HG02973 (cell line): ENCODE measurements around the gene STAC3.
A peak's percentile ranks its signal among the peaks of the same experiment; 100 is the strongest.

Experiments
- ATAC-seq: cut with Tn5 transposase; IDR thresholded peaks from one replicate; pipeline ENCODE4 v1.9.1; 2021; ENCODE audit warnings: moderate library complexity; ENCODE audit not compliant: unreplicated experiment

Gene STAC3

DNA sequence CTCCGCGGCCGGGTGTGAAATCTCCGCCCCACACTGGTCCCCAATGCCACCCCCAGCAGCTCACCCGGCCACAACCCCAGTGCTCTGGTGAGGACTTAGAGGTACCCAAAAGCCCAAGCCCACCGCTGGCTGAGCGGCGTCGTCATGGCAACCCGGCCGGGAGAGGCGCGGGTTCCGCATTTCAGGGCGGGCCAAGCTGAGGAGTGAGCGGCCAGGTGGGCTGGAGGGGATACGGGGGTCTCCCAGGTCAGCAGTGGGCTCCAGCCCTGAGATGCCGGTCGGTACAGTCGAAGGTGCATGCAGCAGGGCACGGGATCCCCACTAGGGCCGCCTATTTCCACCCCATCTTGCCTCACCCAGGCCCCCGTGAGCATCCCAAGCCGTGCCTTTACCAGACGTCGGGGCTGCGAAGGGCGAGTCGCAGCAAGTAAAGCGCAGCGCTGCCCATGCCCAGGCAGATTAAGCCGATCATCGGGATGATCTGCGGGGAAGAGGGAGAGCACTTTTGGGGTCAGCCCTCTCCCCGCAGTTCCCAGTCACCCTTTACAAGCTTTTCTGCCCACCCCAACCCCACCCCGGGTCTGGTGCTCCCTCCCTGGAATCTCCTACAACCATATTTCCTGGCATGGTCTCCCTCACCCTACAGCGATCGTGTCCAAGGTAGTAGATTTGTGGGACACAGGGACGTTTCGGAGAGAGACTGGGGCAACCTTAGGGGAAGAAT is 14.6 kb downstream of the STAC3 start:
- ATAC-seq = no peak

DNA sequence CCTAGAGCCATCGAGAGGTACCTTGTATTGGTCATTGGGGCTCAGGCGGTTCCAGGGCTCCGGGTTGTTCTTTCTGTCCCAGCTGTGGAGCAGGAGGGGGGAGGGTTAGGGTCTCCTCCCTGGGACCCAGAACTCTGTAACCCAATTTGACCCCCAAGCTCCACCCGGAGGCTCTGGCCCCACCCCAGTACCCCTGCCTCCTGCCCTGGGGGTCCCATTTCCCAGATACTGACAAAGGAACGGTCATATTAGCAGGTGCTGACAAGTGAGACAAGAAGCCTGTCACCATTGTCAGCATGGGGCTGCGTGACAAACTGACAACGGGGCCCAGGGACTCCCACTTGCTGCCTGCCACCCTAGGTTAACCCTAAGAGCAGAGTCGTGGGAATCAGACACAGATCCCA is 15.3 kb downstream of the STAC3 start:
- ATAC-seq = no peak

DNA sequence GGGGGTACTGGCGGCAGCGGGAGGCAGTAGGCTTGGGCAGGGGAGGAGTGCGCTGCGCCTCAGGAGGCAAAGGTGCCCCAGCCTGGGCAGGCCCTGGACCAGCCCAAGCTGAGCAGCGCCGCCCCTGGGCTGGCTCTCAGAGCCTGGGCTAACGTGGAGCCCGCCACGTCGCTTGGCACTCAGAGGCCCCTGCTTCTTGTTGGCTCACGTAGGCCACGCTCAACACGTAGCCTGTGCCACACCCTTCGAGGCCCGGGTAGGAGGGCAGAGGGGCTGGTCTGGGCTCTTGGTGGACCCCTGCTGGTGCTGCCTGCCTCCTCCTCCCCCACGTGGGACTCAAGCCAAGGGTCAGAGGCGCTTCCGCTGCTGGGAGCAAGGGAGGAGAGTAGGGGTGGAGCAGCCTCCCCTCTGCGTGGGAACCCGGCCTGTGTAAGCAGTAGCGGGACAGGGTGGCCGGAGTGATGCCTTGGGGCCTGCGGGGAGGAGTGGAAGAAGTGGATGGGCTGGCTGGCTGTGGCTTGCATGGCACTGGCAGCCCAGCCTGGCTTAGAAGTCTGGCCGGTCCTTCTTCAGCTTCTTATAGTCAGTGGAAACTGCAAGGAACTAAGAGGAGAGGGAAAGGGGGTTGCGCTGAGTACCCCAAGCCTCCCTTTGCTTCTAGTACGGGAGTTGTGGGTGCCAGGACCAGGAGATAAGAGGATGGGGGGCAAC is 15.8 kb downstream of the STAC3 start:
- no peak for ATAC-seq

DNA sequence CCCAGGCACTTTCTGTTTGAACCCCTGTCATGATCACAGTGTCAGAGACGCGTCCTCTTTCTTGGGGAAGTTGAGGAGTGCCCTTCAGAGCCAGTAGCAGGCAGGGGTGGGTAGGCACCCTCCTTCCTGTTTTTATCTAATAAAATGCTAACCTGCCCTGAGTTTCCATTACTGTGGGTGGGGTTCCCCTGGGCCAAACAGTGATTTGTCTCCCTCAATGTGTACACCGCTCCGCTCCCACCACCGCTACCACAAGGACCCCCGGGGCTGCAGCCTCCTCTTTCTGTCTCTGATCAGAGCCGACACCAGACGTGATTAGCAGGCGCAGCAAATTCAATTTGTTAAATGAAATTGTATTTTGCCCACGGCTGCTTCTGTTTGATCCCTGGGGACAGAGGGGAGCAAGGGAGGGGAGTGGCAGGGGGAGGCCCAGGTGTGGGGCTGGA is 16.4 kb downstream of the STAC3 start:
- no peak for ATAC-seq

DNA sequence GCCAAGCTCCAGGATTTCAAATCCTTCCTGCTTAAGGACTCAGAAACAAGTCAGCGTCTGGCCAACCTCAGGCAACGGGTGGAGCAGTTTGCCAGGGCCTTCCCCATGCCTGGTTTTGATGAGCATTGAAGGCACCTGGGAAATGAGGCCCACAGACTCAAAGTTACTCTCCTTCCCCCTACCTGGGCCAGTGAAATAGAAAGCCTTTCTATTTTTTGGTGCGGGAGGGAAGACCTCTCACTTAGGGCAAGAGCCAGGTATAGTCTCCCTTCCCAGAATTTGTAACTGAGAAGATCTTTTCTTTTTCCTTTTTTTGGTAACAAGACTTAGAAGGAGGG is 16.8 kb downstream of the STAC3 start:
- no peak for ATAC-seq

DNA sequence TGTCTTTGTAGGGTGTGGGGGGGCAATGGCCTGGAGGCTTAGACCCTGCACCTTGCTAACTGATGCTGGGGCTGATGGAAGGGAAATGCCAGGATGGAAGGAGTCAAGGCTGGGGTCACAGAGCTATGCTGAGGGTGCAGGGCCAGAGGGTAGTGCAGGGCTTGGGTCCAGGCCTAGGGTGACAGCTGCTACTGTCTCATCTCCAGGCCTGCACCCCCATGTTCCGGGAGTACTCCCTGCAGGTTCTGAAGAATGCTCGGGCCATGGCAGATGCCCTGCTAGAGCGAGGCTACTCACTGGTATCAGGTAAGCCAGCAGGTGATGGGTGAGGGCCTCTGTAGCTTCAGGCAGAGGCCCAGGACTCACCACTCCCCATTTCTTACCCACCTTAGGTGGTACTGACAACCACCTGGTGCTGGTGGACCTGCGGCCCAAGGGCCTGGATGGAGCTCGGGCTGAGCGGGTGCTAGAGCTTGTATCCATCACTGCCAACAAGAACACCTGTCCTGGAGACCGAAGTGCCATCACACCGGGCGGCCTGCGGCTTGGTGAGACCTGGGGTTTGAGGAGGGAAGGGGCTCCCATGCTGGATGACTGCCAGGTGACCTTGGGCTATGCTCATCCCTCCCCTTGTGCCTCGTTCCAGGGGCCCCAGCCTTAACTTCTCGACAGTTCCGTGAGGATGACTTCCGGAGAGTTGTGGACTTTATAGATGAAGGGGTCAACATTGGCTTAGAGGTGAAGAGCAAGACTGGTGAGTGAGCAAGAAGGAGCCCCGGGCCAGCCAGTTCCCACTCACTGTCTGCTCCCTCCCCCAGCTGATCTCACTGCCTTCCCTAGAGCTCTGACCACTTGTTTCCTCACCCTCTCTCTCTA is 17.4 kb downstream of the STAC3 start:
- no peak for ATAC-seq

DNA sequence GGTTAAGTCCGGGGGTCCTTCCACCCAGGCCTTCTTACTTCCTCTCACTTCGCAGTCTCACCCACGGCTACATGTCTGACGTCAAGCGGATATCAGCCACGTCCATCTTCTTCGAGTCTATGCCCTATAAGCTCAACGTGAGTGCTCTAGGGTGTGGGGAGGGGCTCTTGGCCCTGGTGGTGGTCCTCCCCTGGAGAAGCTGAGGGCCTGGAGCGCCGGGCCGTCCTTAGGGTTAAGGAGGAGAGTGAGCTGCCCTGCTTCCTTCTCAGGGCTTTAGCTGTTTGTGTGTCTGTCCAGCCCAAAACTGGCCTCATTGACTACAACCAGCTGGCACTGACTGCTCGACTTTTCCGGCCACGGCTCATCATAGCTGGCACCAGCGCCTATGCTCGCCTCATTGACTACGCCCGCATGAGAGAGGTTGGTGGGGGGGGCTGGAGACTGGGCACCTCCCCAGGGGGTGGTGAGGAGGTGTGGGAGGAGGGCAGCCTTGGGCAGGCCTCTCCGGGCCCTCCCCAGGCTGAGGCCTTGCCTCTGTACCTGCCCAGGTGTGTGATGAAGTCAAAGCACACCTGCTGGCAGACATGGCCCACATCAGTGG is 18.7 kb downstream of the STAC3 start:
- ATAC-seq = no peak

DNA sequence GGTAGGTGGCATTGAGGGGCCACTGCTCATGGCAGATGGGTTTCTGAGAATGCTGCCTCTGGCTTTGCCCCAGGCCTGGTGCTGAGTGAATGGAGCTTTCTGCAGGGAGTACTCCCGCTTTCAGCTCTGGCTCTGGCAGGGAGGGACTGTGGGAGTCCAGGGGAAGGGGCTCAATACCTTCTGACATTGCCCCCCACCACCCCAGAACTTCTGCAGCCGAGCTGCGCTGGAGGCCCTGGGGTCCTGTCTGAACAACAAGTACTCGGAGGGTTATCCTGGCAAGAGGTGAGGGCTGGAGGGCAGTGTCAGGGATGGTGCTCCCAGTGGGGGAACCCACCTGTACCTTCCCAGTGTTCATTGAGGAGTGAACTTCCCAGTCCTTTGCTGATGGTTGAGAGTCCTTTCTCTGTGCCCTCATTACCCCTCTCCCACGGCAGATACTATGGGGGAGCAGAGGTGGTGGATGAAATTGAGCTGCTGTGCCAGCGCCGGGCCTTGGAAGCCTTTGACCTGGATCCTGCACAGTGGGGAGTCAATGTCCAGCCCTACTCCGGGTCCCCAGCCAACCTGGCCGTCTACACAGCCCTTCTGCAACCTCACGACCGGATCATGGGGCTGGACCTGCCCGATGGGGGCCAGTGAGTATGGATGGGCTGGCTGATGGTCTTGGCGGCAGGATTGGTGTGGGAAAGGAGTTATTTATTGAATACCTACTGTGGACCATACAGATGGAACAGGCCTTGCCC is 19.5 kb downstream of the STAC3 start:
- no peak for ATAC-seq

DNA sequence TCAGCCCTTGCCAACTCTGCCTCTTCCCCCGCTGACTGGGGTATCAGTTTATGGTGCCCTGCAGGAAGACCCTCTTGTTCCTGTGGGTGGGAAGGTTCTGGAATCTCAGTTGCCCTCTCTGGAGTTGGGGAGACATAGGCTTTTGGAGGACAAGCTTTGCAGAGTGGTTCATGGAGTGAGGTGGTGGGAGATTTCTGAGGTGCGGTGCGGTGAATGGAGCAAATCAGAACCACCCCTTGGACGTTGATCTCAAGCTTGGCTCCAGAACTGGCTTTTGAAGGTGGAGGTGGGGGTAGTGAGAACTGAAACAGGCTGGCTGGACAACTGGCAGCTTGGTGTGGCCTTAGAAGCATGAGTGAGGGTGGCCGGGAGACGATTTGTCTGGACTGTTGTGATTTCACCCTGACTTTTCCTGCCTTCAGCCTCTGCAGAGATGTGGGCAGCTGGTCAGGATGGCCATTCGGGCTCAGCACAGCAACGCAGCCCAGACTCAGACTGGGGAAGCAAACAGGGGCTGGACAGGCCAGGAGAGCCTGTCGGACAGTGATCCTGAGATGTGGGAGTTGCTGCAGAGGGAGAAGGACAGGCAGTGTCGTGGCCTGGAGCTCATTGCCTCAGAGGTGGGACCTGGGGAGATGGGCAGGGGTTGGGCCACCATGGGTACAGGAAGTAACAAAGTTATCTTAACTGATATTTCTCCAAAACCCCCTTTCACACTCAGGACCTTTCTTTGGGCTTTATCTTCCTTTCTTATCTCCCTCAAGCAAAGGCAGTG is 20.4 kb downstream of the STAC3 start:
- ATAC-seq = no peak

DNA sequence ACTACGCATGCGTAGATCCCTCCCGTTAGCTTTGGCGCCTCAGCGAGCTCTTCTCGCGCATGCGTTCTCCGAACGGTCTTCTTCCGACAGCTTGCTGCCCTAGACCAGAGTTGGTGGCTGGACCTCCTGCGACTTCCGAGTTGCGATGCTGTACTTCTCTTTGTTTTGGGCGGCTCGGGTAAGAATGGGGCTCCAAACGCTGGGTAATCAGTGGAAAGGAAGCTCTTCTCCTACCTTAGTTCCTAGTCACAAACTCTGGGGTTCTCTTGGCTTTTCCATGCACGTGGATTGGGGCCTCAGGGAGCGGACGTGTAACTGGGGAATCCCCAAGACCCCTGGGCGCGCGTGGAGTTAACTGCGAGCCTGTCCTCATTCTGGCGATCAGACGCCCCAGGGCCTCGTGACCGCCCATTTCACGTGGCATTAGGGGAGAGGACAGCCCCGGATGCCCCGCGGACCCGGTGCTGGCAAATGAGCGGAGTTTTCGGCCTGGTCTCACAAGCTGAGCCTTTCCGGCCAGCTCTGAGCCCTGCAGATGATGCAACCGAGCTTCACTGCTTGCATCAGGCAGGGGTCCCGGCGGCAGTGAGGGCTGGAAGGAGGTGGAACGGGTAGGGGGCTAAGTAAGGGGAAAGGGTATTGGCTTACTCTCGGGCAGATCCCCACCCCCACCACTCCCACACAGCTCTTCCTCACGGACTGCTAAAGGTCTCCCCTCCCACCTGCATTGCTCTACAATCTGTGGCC is 21.2 kb downstream of the STAC3 start, which contains the start of gene SHMT2:
SHMT2 (plus strand) TSS at position 78 of the 747 bp plus-strand sequence; CDS start at position 146, 68 bp downstream.
- ATAC-seq = peak; percentile 56

DNA sequence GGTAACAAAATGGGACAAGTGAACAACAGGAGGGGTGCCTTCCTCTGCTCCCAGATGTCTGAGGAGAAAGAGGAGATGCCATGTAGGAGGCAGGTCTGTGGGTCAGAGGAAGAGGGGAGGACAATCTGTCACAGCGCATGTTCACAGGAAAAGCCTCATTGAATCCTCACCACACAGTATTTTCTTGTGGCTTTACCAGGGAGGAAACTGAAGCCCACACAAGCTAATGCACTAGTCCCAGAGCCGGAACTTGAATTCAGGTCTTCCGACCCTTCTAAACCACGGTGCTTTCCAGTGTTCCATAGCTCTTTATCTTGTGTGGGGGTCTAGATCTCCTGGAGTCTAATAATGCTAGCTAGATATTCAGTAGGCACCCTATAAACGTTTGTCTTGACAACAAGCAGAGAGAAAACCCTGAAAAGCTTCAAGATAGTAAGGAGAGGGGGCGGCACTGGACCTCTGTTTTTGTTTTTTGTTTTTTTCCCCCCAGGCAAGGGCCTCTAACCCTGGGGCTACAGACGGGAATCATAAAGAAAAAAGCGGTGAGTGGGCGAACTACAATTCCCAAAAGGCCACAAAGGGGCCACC is 21.8 kb downstream of the STAC3 start:
- no peak for ATAC-seq

DNA sequence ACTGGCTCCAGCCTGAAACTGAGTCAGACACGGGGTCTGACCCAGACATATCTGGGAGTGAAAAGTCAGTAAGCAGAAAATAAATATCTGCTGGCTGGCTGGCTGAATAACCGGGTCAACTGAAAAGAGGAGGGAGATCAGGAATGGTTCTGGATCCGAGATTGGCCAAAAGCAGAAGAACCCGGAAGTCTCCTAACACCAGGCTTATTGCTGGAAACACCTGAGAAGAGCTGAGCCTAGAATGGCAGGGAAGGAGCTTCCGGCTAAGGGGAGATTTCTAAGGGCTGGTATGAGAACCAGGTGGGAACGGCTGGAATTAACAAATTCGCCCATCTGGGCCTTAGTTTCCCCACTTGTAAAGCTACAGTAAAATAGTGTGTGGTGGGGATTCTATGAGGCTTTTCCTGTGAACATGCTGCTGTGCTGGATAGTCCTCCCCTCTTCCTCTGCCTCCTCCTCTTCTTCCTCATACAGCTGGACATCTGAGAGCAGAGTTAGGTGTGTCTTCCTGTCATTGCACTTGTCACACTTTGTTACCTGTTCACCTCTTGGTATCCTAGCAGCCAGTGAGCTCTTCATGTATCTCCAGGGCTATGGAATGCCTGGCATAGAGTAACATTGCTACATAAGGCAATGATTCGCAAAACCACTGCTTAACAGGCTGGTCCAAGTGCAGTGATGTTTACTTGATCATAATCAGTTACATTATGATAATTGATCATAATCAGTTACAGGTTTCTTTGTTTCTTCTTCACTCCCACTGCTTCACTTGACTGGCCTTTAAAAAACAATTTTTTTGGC is 23.5 kb downstream of the STAC3 start:
- no peak for ATAC-seq

DNA sequence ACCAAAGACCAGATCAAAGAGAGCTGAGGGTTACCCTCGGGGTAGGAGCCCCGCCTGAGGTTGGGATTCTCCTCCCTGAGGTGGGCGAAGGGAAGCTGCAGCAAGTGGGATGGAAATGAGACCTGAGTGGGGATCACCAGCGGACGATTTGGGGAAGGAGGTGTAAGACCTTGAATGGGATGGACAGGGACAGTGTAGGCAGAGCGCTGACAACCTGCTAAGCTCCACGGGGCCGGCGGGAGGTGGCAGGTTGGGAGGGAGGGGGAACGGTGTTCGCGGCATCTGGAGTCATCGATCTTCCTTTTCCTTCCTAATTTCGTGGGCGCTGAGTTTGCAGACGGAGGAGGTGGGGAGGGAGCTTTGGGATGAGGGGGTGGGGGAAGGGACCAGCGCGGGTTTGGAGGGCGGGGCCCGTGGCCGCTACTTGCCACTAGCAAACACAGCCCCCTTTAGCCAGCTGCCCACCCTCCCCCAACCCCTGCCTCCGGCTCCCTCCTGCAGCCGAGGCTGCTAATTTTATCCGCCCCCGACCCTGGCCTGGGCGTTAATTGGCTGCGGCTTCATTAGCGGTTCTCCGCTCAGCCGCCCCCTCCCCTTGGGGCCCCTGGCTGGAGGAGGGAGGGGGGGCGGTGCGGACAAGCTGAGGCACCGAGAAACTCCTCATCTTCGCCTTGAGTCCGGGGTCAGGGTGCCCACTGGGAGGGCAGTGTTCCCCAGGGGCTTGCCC is 24.2 kb downstream of the STAC3 start:
- no peak for ATAC-seq

DNA sequence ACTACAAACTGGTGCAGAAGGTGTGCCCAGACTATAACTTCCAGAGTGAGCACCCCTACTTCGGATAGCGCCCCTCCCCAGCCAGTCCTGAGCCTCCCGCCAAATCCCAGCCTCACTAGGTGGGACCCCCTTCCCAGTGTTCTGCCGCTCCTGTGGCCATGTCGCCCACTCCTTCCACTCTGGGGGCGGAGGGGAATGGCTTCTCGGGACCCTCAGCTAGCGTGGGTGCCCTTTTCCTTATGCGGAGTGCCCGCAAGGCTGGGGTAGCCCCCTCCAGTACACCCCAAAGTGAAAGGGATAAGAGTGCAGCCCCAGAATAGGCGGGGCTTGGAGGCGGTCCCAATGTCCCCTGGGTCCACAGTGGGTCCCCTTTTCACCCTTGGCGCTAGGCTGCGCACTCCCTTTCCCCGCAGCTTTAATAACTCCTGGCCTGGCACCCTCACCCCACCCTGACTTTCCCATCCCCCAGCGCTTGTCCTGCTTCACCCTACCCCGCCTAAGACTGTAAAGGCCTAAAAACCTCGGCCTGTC is 25.2 kb downstream of the STAC3 start:
- no peak for ATAC-seq

DNA sequence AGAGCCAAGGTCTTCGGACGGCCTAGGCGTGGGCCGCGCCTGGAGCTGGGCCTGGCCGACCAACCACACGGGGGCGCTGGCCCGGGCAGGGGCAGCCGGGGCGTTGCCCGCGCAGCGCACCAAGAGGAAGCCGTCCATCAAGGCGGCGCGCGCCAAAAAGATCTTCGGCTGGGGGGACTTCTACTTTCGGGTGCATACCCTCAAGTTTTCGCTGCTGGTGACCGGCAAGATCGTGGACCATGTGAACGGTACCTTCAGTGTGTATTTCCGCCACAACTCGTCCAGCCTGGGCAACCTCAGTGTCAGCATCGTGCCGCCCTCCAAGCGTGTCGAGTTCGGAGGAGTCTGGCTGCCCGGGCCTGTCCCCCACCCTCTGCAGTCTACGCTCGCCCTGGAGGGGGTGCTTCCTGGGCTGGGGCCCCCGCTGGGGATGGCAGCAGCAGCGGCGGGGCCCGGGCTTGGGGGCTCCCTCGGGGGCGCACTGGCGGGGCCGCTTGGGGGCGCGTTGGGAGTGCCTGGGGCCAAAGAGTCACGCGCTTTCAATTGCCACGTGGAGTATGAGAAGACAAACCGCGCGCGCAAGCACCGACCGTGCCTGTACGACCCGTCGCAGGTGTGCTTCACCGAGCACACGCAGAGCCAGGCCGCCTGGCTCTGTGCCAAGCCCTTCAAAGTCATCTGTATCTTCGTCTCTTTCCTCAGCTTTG is 25.9 kb downstream of the STAC3 start:
- ATAC-seq = no peak

DNA sequence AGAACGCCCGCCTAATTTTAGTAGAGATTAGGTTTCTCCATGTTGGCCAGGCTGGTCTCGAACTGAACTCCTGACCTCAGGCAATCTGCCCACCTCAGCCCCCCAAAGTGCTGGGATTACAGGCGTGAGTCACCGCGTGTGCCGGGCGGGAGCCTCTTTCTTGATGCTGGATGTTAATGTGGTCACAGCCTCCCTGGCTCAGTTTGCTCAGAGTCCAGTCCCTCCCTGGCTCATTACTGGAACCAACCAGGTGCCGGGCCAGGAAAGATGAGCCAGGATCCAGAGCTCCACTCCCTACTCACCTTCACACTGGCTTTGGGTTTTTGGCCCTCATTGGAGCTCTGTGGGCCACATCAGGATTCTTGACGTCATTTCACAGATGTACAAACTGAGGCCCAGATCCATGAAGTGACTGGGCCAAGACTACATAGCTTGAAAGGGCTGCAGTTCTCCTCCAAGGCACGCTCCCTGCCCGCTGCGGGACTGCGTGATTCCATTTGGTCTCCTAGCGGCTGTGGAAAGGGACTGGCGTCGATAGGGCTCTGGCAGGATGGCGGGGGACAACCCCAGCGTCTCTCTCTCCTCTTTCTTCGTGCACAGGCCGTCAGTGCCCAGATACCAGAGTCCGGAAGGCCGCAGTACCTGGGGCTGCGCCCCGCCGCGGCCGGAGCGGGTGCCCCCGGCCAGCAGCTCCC is 26.6 kb downstream of the STAC3 start:
- no peak for ATAC-seq
